HEK293 (cell line): ENCODE measurements around the gene KIF18B.

Experiments
- CTCF ChIA-PET: fragments of 350-600 bp; formaldehyde crosslinking; extraction: SDS; loops from one replicate; lab custom pipeline; 2021; ENCODE audit warnings: antibody characterized with exemption; lab: Yijun Ruan, JAX
- POLR2A ChIA-PET: fragments of 300-600 bp; formaldehyde crosslinking; extraction: SDS; loops from one replicate; lab custom pipeline; 2020; ENCODE audit warnings: antibody characterized with exemption, inconsistent platforms; lab: Yijun Ruan, JAX
- H3K27ac ChIP-seq: fragments of 200-500 bp; sonication (Bioruptor generic); 2 replicates; pipeline ENCODE4 v1.5.1; 2014; ENCODE audit warnings: low read depth, low read length, control low read depth, inconsistent platforms; ENCODE audit errors: extremely low read depth
- H3K36me3 ChIP-seq, 2 experiments: fragments of 200-500 bp in 1 of 2; sonication (Bioruptor generic) in 1 of 2; 1 replicate in 1 of 2; 2 replicates in 1 of 2; pipeline ENCODE4 v1.5.1; 2014 to 2017; ENCODE audit warnings: inconsistent platforms in 2 of 2, low read length in 2 of 2; ENCODE audit not compliant: control insufficient read depth in 2 of 2, insufficient read depth in 1 of 2
- H3K4me1 ChIP-seq: fragments of 200-500 bp; sonication (Bioruptor generic); 2 replicates; pipeline ENCODE4 v1.5.1; 2014; ENCODE audit warnings: mild to moderate bottlenecking, low read length, inconsistent platforms; ENCODE audit not compliant: control insufficient read depth, insufficient read depth
- H3K4me3 ChIP-seq: 2 replicates; pipeline ENCODE4 v1.5.1; 2011; ENCODE audit warnings: low read depth, mild to moderate bottlenecking, control low read depth, low read length, moderate library complexity
- H3K9me3 ChIP-seq: fragments of 200-500 bp; sonication (Bioruptor generic); 2 replicates; pipeline ENCODE4 v1.5.1; 2014; ENCODE audit warnings: low read depth, low read length, inconsistent platforms; ENCODE audit not compliant: control insufficient read depth, insufficient read depth
- KLF1 ChIP-seq: fragments of 450-650 bp; formaldehyde crosslinking; IDR thresholded peaks from 2 replicates; pipeline ENCODE4 v1.5.1; 2016; ENCODE audit warnings: missing biosample characterization, missing genetic modification characterization
- SETDB1 ChIP-seq: IDR thresholded peaks from one replicate; pipeline ENCODE4 v1.6.1; 2017; ENCODE audit warnings: mild to moderate bottlenecking, low read length, moderate library complexity, mixed read lengths; ENCODE audit not compliant: insufficient read length
- ZBTB17 ChIP-seq: fragments of 450-650 bp; formaldehyde crosslinking; IDR thresholded peaks from 2 replicates; pipeline ENCODE4 v1.5.1; 2016; ENCODE audit warnings: missing biosample characterization, missing genetic modification characterization
- ZNF148 ChIP-seq: fragments of 450-650 bp; formaldehyde crosslinking; IDR thresholded peaks from 2 replicates; pipeline ENCODE4 v1.5.0; 2017; ENCODE audit warnings: missing biosample characterization, missing genetic modification characterization, borderline replicate concordance
- ZNF311 ChIP-seq: fragments of 450-650 bp; formaldehyde crosslinking; IDR thresholded peaks from 2 replicates; pipeline ENCODE4 v1.5.1; 2017; ENCODE audit warnings: missing biosample characterization, missing genetic modification characterization, borderline replicate concordance
- ZNF341 ChIP-seq: fragments of 450-650 bp; formaldehyde crosslinking; IDR thresholded peaks from 2 replicates; pipeline ENCODE4; 2016; ENCODE audit warnings: low read depth, missing biosample characterization, missing genetic modification characterization
- ZNF362 ChIP-seq: fragments of 450-650 bp; formaldehyde crosslinking; IDR thresholded peaks from 2 replicates; pipeline ENCODE4 v1.5.1; 2016; ENCODE audit warnings: missing biosample characterization, missing genetic modification characterization
- ZNF423 ChIP-seq: fragments of 450-650 bp; formaldehyde crosslinking; IDR thresholded peaks from 2 replicates; pipeline ENCODE4 v1.5.1; 2016; ENCODE audit warnings: missing biosample characterization, missing genetic modification characterization
- ZNF521 ChIP-seq: fragments of 450-650 bp; formaldehyde crosslinking; IDR thresholded peaks from 2 replicates; pipeline ENCODE4 v1.5.1; 2017; ENCODE audit warnings: missing biosample characterization, mild to moderate bottlenecking, missing genetic modification characterization
- ZNF623 ChIP-seq: fragments of 450-650 bp; formaldehyde crosslinking; IDR thresholded peaks from 2 replicates; pipeline ENCODE4 v1.5.1; 2016; ENCODE audit warnings: missing biosample characterization, missing genetic modification characterization
- ZNF837 ChIP-seq: fragments of 450-650 bp; formaldehyde crosslinking; IDR thresholded peaks from 2 replicates; pipeline ENCODE4 v1.5.1; 2016; ENCODE audit warnings: missing biosample characterization, missing genetic modification characterization
- ZSCAN23 ChIP-seq: fragments of 450-650 bp; formaldehyde crosslinking; IDR thresholded peaks from 2 replicates; pipeline ENCODE4 v1.5.1; 2016; ENCODE audit warnings: missing biosample characterization, missing genetic modification characterization
- TF ChIP-seq, protein P1 (sequence below): fragments of 450-650 bp; formaldehyde crosslinking; IDR thresholded peaks from 2 replicates; pipeline ENCODE4 v1.5.1; 2016; ENCODE audit warnings: missing biosample characterization, missing genetic modification characterization
- TF ChIP-seq, protein P2 (sequence below): fragments of 450-650 bp; formaldehyde crosslinking; IDR thresholded peaks from 2 replicates; pipeline ENCODE4 v1.5.1; 2016; ENCODE audit warnings: missing biosample characterization, missing genetic modification characterization, low read depth

KIF18B gene

GRCh38 chr17:44982113-44982702 is 34.6 kb upstream of the KIF18B start (continued):
- TF ChIP-seq ZNF521 (0 out of 2 replicates have a peak, but pooled peaks have one; percentile 50), ZNF311 (tag by site-specific recombination) (peak; percentile 77; the same call in 1 of the 2 replicates)

DNA sequence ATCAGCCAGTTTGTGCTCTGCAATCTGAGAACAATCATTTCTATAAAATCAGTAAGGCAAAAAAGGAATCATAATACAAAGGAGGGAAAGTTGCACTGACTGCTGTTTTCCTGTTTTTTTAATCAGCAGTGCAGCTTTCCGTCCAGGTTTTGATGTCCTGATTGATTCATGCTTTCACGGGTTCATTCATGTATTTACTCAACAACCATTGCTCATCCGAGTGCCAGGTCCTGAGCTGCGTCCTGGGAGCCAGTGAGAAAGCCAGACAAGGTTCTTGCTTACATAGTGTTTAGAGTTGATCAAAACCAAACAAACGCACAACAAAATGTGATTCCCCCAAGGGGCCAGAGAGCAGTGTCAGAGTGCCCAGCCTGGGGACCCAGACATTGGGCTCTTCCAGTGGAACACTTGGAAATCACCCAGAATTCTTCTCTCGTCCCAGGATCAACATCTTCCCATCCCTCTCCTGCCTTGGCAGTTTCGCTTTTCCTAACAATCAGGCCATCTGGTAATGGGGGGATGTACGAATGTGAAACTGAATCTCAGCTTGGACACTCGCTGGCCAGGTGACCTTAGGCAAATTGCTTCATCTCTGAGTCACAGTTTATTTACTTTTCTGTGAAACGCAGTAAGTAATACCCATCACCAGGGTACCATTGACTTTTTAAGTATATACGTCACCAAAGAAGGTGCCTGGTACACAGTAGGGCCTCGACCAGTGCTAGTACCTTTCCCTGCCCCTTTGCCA is 33.8 kb upstream of the KIF18B start:
- no peak overlapping the region for H3K27ac ChIP-seq
- TF ChIP-seq ZBTB17 (tag by site-specific recombination) (peak; percentile 70), SETDB1 (no peak)
- TF ChIP-seq, all 188 proteins: peak for 1
- Histone ChIP-seq H3K36me3 (no peaks in the 10 kb centered on the region), H3K4me1 (peaks cover 5% of the 10 kb centered on the region; the same call in 1 of the 2 replicates), H3K9me3 (no peaks in the 10 kb centered on the region), H3K4me3 (no peak overlapping the region)
- CTCF ChIA-PET: interaction anchor here (1.0 to 5.6 kb wide), 5 partner anchors 9 to 205 kb away, joined by 3 to 26 read pairs (median 4); no protein-coding TSS in a partner anchor
- POLR2A ChIA-PET: no interaction called here

DNA sequence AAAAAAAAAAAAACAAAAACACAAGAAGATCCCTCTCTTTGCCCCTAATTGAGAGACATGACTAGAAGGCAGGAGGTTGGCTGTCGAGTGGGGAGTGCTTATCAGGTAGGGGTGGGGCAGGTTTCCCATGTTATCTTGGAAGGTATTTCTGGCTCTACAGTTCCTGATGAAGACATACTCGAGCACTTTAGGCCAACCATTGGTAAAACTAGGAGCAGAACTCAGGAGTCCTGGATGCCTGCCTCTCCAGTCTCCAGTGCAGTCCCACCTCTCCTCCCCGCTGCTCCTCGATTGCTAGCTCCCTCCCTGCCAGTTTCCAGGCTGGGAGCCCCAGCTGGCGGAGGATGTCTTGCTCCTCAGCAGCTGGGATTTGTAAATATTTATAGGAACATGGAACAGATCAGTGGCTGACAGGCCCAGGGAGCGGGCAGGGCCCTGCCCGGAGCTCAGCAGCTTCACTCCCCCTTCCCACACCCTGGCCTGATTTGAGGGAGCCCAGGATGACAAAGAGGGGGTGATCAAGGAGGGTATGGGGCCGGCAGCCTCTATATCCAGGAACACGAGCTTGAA is 31.9 kb upstream of the KIF18B start:
- no peaks in the 10 kb centered on the region for H3K9me3 ChIP-seq
- no peak overlapping the region for H3K4me3 ChIP-seq
- TF ChIP-seq ZNF423 (tag by site-specific recombination) (no peak), ZNF148 (tag by site-specific recombination) (no peak), ZNF837 (tag by site-specific recombination) (no peak), ZSCAN23 (tag by site-specific recombination) (no peak)
- TF ChIP-seq, protein P1, sequence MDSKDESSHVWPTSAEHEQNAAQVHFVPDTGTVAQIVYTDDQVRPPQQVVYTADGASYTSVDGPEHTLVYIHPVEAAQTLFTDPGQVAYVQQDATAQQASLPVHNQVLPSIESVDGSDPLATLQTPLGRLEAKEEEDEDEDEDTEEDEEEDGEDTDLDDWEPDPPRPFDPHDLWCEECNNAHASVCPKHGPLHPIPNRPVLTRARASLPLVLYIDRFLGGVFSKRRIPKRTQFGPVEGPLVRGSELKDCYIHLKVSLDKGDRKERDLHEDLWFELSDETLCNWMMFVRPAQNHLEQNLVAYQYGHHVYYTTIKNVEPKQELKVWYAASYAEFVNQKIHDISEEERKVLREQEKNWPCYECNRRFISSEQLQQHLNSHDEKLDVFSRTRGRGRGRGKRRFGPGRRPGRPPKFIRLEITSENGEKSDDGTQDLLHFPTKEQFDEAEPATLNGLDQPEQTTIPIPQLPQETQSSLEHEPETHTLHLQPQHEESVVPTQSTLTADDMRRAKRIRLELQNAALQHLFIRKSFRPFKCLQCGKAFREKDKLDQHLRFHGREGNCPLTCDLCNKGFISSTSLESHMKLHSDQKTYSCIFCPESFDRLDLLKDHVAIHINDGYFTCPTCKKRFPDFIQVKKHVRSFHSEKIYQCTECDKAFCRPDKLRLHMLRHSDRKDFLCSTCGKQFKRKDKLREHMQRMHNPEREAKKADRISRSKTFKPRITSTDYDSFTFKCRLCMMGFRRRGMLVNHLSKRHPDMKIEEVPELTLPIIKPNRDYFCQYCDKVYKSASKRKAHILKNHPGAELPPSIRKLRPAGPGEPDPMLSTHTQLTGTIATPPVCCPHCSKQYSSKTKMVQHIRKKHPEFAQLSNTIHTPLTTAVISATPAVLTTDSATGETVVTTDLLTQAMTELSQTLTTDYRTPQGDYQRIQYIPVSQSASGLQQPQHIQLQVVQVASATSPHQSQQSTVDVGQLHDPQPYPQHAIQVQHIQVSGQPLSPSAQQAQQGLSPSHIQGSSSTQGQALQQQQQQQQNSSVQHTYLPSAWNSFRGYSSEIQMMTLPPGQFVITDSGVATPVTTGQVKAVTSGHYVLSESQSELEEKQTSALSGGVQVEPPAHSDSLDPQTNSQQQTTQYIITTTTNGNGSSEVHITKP (tag by site-specific recombination): peak; percentile 89
- TF ChIP-seq, all 188 proteins: peak for 1
- peaks cover 5% of the 10 kb centered on the region; the same call in 1 of the 2 replicates for H3K4me1 ChIP-seq
- ChIA-PET POLR2A (no interaction called here), CTCF (interaction anchor here (1.0 to 5.6 kb wide), 3 partner anchors 20 to 59 kb away, joined by 5 to 26 read pairs (median 5); no protein-coding TSS in a partner anchor)
- H3K27ac ChIP-seq: no peak overlapping the region
- no peaks in the 10 kb centered on the region for H3K36me3 ChIP-seq

- POLR2A ChIA-PET: no interaction called here
Measured at GRCh38 chr17:44978807-44979206, 31.2 kb upstream of the KIF18B start.

More at GRCh38 chr17:44978807-44979206, 31.2 kb upstream of the KIF18B start:
- Histone ChIP-seq H3K4me3 (no peak overlapping the region), H3K9me3 (no peaks in the 10 kb centered on the region), H3K36me3 (no peaks in the 10 kb centered on the region), H3K4me1 (peaks cover 5% of the 10 kb centered on the region; the same call in 1 of the 2 replicates), H3K27ac (no peak overlapping the region)
- CTCF ChIA-PET: interaction anchor here (1.3 to 5.6 kb wide), 2 partner anchors 42 to 59 kb away, joined by 5 to 26 read pairs; no protein-coding TSS in a partner anchor
- no peak for TF ChIP-seq ZNF623 (tag by site-specific recombination)
- no peak for TF ChIP-seq ZNF341 (tag by site-specific recombination)
- TF ChIP-seq, protein P2, sequence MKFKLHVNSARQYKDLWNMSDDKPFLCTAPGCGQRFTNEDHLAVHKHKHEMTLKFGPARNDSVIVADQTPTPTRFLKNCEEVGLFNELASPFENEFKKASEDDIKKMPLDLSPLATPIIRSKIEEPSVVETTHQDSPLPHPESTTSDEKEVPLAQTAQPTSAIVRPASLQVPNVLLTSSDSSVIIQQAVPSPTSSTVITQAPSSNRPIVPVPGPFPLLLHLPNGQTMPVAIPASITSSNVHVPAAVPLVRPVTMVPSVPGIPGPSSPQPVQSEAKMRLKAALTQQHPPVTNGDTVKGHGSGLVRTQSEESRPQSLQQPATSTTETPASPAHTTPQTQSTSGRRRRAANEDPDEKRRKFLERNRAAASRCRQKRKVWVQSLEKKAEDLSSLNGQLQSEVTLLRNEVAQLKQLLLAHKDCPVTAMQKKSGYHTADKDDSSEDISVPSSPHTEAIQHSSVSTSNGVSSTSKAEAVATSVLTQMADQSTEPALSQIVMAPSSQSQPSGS (tag by site-specific recombination): no peak
- no peak for TF ChIP-seq KLF1 (tag by site-specific recombination)
- no peak for TF ChIP-seq ZNF362 (tag by site-specific recombination)
